Measurements from ENCODE around the gene SLC35D3.

GRCh38 chr6:136893187-136893586 is 28.9 kb upstream of the SLC35D3 start:
- TF ChIP-seq CTCF (IDR thresholded peaks at IDR 0.05; ENCODE audit: low read depth, low read length, poor library complexity, severe bottlenecking): no peak
- TF ChIP-seq EZH2phosphoT487 (IDR thresholded peaks at IDR 0.05; ENCODE audit: borderline replicate concordance, low read length): no peak
